Vagina (tissue), 2 donors: ENCODE measurements around the gene DCUN1D4.

ENCODE experiments used
- POLR2A ChIP-seq, 2 donors: fragments of 450-650 bp; IDR thresholded peaks; one replicate each; pipeline ENCODE4 v1.6.1; 2017; ENCODE audit warnings: antibody characterized with exemption in 2 of 2, mild to moderate bottlenecking in 2 of 2, moderate library complexity in 2 of 2
- TF ChIP-seq, protein P1 (sequence below), 3 experiments: fragments of 450-650 bp in 2 of 3; fragments of 200-600 bp in 1 of 3; sonication (generic) in 1 of 3; IDR thresholded peaks; one replicate each; pipeline ENCODE4 v1.5.1; 2017 to 2019; ENCODE audit warnings: antibody characterized with exemption in 3 of 3, mild to moderate bottlenecking in 2 of 3, moderate library complexity in 2 of 3

DNA sequence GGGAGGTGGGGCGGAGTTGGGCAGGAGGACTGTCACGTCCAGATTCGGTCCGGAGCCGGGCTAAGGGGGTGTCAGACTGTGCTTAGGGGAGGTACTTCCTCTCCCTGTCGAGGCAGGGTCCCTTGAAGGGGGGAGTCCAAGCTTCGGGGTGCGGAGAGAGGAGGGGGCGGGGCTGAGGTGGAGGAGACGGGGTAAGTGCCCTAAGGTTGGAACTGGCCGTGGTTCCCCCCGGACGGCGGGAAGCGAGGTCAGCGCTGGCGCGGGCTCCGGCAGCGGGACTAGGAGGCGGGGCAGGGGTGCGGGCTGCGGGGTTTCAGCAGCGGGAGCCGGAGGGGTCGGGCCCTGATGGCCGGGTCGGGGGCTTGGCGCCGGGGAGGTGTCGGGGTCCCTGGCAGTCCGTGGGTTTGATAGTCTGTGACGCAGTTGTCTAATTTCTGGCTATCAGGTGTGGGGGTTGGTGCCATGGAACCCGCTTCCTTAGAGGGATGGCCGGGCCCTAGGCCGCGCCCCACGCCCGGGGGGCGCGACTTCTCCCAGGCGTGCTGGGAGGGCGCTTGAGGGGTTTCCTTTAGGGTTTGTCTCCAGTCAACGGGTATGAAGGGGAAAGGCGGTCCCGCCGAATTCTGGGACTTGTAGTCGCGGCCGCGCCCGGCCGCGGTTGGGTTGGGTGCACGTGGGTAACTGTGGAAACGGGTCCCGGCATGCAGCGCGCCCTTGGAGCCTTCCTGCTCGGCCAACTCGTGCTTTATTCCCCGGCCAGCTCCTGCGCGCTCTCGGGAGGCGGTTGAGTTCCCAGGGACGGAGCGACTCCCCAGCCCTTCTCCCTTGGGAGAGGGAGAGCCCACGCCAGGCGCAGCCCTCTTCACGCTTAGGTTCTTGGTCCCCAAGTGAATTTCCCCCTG is 1.5 kb downstream of the DCUN1D4 start:
- TF ChIP-seq, protein P1, sequence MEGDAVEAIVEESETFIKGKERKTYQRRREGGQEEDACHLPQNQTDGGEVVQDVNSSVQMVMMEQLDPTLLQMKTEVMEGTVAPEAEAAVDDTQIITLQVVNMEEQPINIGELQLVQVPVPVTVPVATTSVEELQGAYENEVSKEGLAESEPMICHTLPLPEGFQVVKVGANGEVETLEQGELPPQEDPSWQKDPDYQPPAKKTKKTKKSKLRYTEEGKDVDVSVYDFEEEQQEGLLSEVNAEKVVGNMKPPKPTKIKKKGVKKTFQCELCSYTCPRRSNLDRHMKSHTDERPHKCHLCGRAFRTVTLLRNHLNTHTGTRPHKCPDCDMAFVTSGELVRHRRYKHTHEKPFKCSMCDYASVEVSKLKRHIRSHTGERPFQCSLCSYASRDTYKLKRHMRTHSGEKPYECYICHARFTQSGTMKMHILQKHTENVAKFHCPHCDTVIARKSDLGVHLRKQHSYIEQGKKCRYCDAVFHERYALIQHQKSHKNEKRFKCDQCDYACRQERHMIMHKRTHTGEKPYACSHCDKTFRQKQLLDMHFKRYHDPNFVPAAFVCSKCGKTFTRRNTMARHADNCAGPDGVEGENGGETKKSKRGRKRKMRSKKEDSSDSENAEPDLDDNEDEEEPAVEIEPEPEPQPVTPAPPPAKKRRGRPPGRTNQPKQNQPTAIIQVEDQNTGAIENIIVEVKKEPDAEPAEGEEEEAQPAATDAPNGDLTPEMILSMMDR (IDR thresholded peaks at IDR 0.05): no peak
- peak in 1 of 2 donors; percentile 30 for TF ChIP-seq POLR2A (IDR thresholded peaks at IDR 0.05)
